CD4-positive, alpha-beta T cell (primary cell): ENCODE results near the gene RALGPS1. TPM values are rescaled to one million over a fixed set of nuclear protein-coding genes. Genes with fewer than 3 reads are reported as not detected.

Experiments
- ATAC-seq: fragments of 200-7000 bp; cut with Tn5 transposase; one replicate; pipeline ENCODE4 v1.10.0; 2022; ENCODE audit warnings: mild to moderate bottlenecking; ENCODE audit not compliant: poor library complexity
- CTCF ChIA-PET: fragments of 350-600 bp; sonication (Branson Sonifier 250); formaldehyde crosslinking; loops from one replicate; lab custom pipeline; 2021; ENCODE audit warnings: antibody characterized with exemption, inconsistent platforms; lab: Charles Lee
- POLR2A ChIA-PET: fragments of 350-600 bp; sonication (Branson Sonifier 250); formaldehyde crosslinking; loops from one replicate; lab custom pipeline; 2021; ENCODE audit warnings: antibody characterized with exemption, inconsistent platforms; lab: Charles Lee
- DNase-seq, 14 experiments: peaks; one replicate each; pipeline ENCODE4 v3.0.0-alpha.2; 2013 to 2020; ENCODE audit warnings: mixed read lengths in 2 of 14
- H3K27ac ChIP-seq, 2 donors: one replicate each; pipeline versions ENCODE4 v1.5.1 to v1.7.0; 2013; ENCODE audit warnings: low read length in 2 of 2, low read depth in 1 of 2, mild to moderate bottlenecking in 1 of 2
- H3K27me3 ChIP-seq, 2 experiments: 1 replicate in 1 of 2; 2 replicates in 1 of 2; pipeline versions ENCODE4 v1.6.1 to v1.7.0; 2013; ENCODE audit warnings: low read length in 2 of 2, control low read depth in 1 of 2, mild to moderate bottlenecking in 1 of 2, moderate library complexity in 1 of 2; ENCODE audit not compliant: insufficient read depth in 2 of 2, control insufficient read depth in 1 of 2
- H3K36me3 ChIP-seq: one replicate; pipeline ENCODE4 v1.6.1; 2013; ENCODE audit warnings: low read length, control low read depth; ENCODE audit not compliant: insufficient read depth
- H3K4me1 ChIP-seq: one replicate; pipeline ENCODE4 v1.6.1; 2013; ENCODE audit warnings: low read length, control low read depth; ENCODE audit not compliant: insufficient read depth
- H3K4me3 ChIP-seq: one replicate; pipeline ENCODE4 v1.5.1; 2013; ENCODE audit warnings: mild to moderate bottlenecking, low read length, moderate library complexity
- H3K9me3 ChIP-seq, 2 experiments: 1 replicate in 1 of 2; 2 replicates in 1 of 2; pipeline versions ENCODE4 v1.6.1 to v1.7.0; 2013; ENCODE audit warnings: low read length in 2 of 2, mild to moderate bottlenecking in 2 of 2, control low read depth in 1 of 2, moderate library complexity in 1 of 2; ENCODE audit not compliant: control insufficient read depth in 1 of 2, insufficient read depth in 1 of 2
- H3K27ac Mint-ChIP-seq: one replicate; pipeline ENCODE4 v1.8.0; 2020; ENCODE audit warnings: mixed read lengths
- H3K27me3 Mint-ChIP-seq: one replicate; pipeline ENCODE4 v1.8.0; 2021; ENCODE audit warnings: mixed read lengths
- H3K36me3 Mint-ChIP-seq: one replicate; pipeline ENCODE4 v1.8.0; 2021; ENCODE audit warnings: low read depth, mixed read lengths
- H3K4me1 Mint-ChIP-seq: one replicate; pipeline ENCODE4 v1.8.0; 2021; ENCODE audit warnings: low read depth, mixed read lengths
- H3K4me3 Mint-ChIP-seq: one replicate; pipeline ENCODE4 v1.8.0; 2020; ENCODE audit warnings: mild to moderate bottlenecking, mixed read lengths
- H3K9me3 Mint-ChIP-seq: one replicate; pipeline ENCODE4 v1.8.0; 2020; ENCODE audit warnings: mixed read lengths
- intact Hi-C, 2 experiments: fragments of 100-400 bp; cut with DNase I in 1 of 2; cut with micrococcal nuclease in 1 of 2; formaldehyde crosslinking; loops; one replicate each; pipeline versions ENCODE4 v1.15.1 to v1.9.0; 2023 to 2025; cut with DNase I, micrococcal nuclease
- total RNA-seq, 174 experiments: library from RNA in 2 of 174; stranded (reverse) in 2 of 174; gene quantifications; one replicate each; pipeline ENCODE4 v1.2.3 and lab custom pipeline; 2021 to 2026
- TF ChIP-seq, protein P1 (sequence below): fragments of 200-600 bp; IDR thresholded peaks from one replicate; pipeline ENCODE4 v1.8.0; 2022; ENCODE audit warnings: antibody characterized with exemption, mild to moderate bottlenecking

RALGPS1 gene
- total RNA-seq, 2 experiments from 2014 or later = 5.8 to 6.3 TPM

DNA sequence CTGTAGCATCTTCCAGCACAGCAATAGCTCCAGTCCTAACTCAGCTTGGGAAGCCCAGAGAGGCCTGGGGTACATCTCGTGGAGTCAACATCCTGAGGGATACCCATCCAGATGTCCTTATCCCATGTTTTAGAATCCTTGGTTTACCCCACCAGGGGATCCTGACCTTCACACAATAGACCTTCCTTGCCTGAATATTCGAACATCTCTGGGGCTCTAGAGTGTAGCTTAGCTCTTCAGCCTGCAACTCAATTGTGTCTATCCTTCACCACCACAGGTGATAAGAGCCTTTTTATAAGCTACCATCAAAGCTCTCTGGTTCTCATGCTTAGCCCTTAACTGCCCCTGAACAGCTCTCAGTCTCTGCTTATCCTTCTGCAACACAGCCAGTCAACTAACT is 7.5 kb upstream of the RALGPS1 start:
- no peak overlapping the region for H3K27ac Mint-ChIP-seq
- no peak overlapping the region for H3K4me3 Mint-ChIP-seq
- CTCF ChIA-PET = no interaction called here
- ATAC-seq (no peak), DNase-seq (no peak)
- no peaks in the 10 kb centered on the region for H3K9me3 Mint-ChIP-seq
- H3K27me3 Mint-ChIP-seq = peaks cover 14% of the 10 kb centered on the region
- intact Hi-C loops = no loop called here
- POLR2A ChIA-PET = no interaction called here
- Histone ChIP-seq H3K4me1 (no peaks in the 10 kb centered on the region), H3K27ac (no peak overlapping the region), H3K9me3 (peaks cover 0 to 3% of the 10 kb centered on the region in 2 experiments), H3K27me3 (peaks cover 3 to 6% of the 10 kb centered on the region in 2 experiments), H3K36me3 (no peaks in the 10 kb centered on the region), H3K4me3 (no peak overlapping the region)
- no peaks in the 10 kb centered on the region for H3K4me1 Mint-ChIP-seq
- TF ChIP-seq, protein P1, sequence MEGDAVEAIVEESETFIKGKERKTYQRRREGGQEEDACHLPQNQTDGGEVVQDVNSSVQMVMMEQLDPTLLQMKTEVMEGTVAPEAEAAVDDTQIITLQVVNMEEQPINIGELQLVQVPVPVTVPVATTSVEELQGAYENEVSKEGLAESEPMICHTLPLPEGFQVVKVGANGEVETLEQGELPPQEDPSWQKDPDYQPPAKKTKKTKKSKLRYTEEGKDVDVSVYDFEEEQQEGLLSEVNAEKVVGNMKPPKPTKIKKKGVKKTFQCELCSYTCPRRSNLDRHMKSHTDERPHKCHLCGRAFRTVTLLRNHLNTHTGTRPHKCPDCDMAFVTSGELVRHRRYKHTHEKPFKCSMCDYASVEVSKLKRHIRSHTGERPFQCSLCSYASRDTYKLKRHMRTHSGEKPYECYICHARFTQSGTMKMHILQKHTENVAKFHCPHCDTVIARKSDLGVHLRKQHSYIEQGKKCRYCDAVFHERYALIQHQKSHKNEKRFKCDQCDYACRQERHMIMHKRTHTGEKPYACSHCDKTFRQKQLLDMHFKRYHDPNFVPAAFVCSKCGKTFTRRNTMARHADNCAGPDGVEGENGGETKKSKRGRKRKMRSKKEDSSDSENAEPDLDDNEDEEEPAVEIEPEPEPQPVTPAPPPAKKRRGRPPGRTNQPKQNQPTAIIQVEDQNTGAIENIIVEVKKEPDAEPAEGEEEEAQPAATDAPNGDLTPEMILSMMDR = no peak
- no peaks in the 10 kb centered on the region for H3K36me3 Mint-ChIP-seq

DNA sequence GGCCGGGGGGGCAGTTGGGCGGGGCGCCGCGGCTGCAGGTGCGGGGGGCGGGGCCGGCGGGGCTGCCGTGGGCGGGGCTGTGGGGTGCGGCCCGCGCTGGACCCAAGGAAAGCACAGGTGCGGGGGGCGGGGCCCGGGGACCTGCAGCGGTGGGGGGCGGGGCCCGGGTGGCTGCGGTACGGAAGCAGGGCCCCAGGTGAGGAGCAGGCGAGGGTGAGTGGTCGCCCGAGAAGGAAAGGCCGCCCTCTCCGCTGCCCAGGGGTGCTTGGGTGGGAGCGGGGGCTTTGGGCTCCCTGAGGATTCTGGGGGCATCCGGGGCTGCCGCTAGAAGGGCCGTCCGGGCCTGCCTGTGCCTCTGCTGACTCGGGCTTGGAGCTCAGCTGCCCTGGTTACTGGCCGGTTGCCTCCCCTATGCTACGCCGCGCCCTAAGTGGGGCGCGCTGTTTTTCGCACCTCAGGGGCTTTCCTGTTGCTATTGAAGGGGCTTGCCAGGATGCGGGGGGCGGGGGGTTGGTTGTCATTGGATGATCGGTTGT is 767 bp downstream of the RALGPS1 start:
- no peak overlapping the region for H3K27ac Mint-ChIP-seq
- no peaks in the 10 kb centered on the region for H3K9me3 Mint-ChIP-seq
- DNase-seq = peak in 12 of 14 experiments; percentile 18 to 76 (median 44)
- no peaks in the 10 kb centered on the region for H3K27me3 Mint-ChIP-seq
- Histone ChIP-seq H3K36me3 (no peaks in the 10 kb centered on the region), H3K4me1 (peaks cover 12% of the 10 kb centered on the region), H3K4me3 (peak overlapping the region; percentile 46), H3K9me3 (peaks cover 0 to 3% of the 10 kb centered on the region in 2 experiments), H3K27ac (no peak overlapping the region), H3K27me3 (no peaks in the 10 kb centered on the region)
- H3K36me3 Mint-ChIP-seq = no peaks in the 10 kb centered on the region
- POLR2A ChIA-PET = interaction anchor here (1.4 kb wide), 1 partner anchor 55 kb away, joined by 6 read pairs; the partner anchor contains the start of gene ZBTB34
- H3K4me3 Mint-ChIP-seq = peak overlapping the region; percentile 86
- ATAC-seq = peak; percentile 27
- TF ChIP-seq, protein P1 = no peak
- intact Hi-C loops = loop anchor here in 1 of 2 experiments (2.0 to 10.0 kb wide), 4 partner anchors 55 to 509 kb away; partner anchors contain the start of genes ZBTB34, ZBTB43 and ZNF79
- peaks cover 7% of the 10 kb centered on the region for H3K4me1 Mint-ChIP-seq
- CTCF ChIA-PET = no interaction called here

DNA sequence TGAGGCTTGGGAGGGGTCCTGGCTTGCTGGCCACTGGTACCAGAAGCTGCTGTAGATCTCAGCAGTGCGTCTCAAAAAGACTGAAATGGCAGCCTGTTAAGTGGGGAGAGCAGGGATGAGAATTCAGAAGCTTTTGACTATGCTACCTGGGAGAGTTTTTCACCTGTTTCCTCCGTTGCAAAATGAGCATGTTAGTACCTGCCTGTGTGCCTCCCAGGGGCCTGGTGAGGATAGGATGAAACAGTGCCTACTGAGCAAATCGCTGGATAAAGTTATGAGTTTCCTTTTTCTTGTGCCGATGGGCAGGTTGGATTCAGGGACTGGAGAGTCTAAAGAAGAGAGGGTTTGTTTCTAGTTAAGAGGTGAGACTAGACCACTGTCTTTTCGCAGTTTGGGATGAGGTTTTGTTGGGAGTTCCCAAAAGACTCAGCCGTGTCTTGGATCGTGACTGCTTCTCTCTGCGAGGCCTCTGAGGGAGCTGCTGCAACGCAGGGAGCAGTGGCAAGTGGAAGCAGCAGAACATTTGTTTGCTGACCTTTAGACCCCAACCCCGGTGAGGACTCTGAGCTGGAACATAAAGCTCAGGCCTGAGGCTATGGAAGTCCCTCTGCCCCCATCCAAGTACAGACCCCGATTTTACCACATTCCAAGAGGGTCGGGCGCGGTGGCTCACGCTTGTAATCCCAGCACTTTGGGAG is 1.4 kb downstream of the RALGPS1 start:
- TF ChIP-seq, protein P1 = no peak
- Histone ChIP-seq H3K27me3 (no peaks in the 10 kb centered on the region), H3K4me3 (no peak overlapping the region), H3K36me3 (no peaks in the 10 kb centered on the region), H3K27ac (no peak overlapping the region), H3K4me1 (peaks cover 12% of the 10 kb centered on the region), H3K9me3 (peaks cover 0 to 3% of the 10 kb centered on the region in 2 experiments)
- peaks cover 7% of the 10 kb centered on the region for H3K4me1 Mint-ChIP-seq
- ATAC-seq (no peak), DNase-seq (no peak)
- H3K27me3 Mint-ChIP-seq = no peaks in the 10 kb centered on the region
- no peaks in the 10 kb centered on the region for H3K9me3 Mint-ChIP-seq
- no peak overlapping the region for H3K27ac Mint-ChIP-seq
- ChIA-PET CTCF (no interaction called here), POLR2A (no interaction called here)
- peak overlapping the region; percentile 86 for H3K4me3 Mint-ChIP-seq
- intact Hi-C loops = loop anchor here in 1 of 2 experiments (2.0 to 10.0 kb wide), 4 partner anchors 55 to 509 kb away; partner anchors contain the start of genes ZBTB34, ZBTB43 and ZNF79
- H3K36me3 Mint-ChIP-seq = no peaks in the 10 kb centered on the region
